ENCODE data around the gene KSR1. TPM values are rescaled to one million over a fixed set of nuclear protein-coding genes. Genes with fewer than 3 reads are reported as not detected.

The KSR1 gene
- total and polyA plus RNA-seq, 2 experiments from 2014 or later, result 7.8 to 53.2 TPM

DNA sequence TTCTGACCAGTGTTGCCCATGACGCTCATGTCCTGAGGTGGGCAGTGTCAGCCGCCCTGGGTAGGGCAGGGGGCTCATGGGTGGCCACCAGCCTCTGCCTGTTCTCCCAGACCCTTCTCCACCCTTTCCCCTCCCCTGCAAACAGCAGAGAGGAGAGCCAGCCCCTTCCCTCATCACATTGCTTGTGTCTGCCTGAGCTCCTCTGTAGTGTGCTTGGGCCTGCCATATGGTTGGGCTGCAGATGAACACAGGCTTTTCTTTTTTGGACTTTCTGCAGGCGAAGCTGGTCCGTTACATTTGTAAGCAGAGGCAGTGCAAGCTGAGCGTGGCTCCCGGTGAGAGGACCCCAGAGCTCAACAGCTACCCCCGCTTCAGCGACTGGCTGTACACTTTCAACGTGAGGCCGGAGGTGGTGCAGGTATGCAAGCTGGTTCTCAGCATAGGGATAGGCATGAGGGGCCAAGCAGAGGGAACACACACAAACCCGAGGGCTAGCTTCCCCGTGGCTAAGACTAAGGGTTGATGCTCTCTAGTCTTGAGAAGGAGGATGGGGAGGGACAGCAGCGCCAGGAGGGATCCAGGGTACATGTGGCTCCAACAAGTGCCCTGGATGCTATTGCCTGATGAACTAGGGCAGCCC is 94.2 kb downstream of the KSR1 start:
- H3K27me3 ChIP-seq (ENCODE audit: insufficient read depth), result no peaks in the 10 kb centered on the region
- no peaks in the 10 kb centered on the region for H3K36me3 ChIP-seq (ENCODE audit: insufficient read depth)
- Mint-ChIP-seq H3K36me3 (ENCODE audit: low read depth) (peaks cover 31% of the 10 kb centered on the region), H3K4me3 (no peak overlapping the region), H3K9me3 (peaks cover 4% of the 10 kb centered on the region; the same call in 2 of the 3 replicates), H3K27ac (no peak overlapping the region), H3K27me3 (ENCODE audit: insufficient read depth, low read depth, poor library complexity) (peaks cover 5% of the 10 kb centered on the region), H3K4me1 (peaks cover 28% of the 10 kb centered on the region)
- no peak for DNase-seq (ENCODE audit: low spot score)
- peaks cover 3% of the 10 kb centered on the region; the same call in 1 of the 2 replicates for H3K9me2 ChIP-seq (ENCODE audit: insufficient read depth)
- TF ChIP-seq CREB1 (CRISPR knock-in tag; IDR thresholded peaks at IDR 0.05; ENCODE audit: low read depth) (no peak), REST (IDR thresholded peaks at IDR 0.05; ENCODE audit: unreplicated experiment) (no peak), POLR2AphosphoS5 (IDR thresholded peaks at IDR 0.05; ENCODE audit: low read depth) (no peak), ZNF114 (CRISPR knock-in tag; IDR thresholded peaks at IDR 0.05) (no peak), EZH2phosphoT487 (IDR thresholded peaks at IDR 0.05; ENCODE audit: unreplicated experiment) (no peak)
- TF ChIP-seq, protein P1, sequence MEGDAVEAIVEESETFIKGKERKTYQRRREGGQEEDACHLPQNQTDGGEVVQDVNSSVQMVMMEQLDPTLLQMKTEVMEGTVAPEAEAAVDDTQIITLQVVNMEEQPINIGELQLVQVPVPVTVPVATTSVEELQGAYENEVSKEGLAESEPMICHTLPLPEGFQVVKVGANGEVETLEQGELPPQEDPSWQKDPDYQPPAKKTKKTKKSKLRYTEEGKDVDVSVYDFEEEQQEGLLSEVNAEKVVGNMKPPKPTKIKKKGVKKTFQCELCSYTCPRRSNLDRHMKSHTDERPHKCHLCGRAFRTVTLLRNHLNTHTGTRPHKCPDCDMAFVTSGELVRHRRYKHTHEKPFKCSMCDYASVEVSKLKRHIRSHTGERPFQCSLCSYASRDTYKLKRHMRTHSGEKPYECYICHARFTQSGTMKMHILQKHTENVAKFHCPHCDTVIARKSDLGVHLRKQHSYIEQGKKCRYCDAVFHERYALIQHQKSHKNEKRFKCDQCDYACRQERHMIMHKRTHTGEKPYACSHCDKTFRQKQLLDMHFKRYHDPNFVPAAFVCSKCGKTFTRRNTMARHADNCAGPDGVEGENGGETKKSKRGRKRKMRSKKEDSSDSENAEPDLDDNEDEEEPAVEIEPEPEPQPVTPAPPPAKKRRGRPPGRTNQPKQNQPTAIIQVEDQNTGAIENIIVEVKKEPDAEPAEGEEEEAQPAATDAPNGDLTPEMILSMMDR (conservative IDR thresholded peaks at IDR 0.05; ENCODE audit: low read depth in 2 of 2), result no peak
- TF ChIP-seq, protein P2, sequence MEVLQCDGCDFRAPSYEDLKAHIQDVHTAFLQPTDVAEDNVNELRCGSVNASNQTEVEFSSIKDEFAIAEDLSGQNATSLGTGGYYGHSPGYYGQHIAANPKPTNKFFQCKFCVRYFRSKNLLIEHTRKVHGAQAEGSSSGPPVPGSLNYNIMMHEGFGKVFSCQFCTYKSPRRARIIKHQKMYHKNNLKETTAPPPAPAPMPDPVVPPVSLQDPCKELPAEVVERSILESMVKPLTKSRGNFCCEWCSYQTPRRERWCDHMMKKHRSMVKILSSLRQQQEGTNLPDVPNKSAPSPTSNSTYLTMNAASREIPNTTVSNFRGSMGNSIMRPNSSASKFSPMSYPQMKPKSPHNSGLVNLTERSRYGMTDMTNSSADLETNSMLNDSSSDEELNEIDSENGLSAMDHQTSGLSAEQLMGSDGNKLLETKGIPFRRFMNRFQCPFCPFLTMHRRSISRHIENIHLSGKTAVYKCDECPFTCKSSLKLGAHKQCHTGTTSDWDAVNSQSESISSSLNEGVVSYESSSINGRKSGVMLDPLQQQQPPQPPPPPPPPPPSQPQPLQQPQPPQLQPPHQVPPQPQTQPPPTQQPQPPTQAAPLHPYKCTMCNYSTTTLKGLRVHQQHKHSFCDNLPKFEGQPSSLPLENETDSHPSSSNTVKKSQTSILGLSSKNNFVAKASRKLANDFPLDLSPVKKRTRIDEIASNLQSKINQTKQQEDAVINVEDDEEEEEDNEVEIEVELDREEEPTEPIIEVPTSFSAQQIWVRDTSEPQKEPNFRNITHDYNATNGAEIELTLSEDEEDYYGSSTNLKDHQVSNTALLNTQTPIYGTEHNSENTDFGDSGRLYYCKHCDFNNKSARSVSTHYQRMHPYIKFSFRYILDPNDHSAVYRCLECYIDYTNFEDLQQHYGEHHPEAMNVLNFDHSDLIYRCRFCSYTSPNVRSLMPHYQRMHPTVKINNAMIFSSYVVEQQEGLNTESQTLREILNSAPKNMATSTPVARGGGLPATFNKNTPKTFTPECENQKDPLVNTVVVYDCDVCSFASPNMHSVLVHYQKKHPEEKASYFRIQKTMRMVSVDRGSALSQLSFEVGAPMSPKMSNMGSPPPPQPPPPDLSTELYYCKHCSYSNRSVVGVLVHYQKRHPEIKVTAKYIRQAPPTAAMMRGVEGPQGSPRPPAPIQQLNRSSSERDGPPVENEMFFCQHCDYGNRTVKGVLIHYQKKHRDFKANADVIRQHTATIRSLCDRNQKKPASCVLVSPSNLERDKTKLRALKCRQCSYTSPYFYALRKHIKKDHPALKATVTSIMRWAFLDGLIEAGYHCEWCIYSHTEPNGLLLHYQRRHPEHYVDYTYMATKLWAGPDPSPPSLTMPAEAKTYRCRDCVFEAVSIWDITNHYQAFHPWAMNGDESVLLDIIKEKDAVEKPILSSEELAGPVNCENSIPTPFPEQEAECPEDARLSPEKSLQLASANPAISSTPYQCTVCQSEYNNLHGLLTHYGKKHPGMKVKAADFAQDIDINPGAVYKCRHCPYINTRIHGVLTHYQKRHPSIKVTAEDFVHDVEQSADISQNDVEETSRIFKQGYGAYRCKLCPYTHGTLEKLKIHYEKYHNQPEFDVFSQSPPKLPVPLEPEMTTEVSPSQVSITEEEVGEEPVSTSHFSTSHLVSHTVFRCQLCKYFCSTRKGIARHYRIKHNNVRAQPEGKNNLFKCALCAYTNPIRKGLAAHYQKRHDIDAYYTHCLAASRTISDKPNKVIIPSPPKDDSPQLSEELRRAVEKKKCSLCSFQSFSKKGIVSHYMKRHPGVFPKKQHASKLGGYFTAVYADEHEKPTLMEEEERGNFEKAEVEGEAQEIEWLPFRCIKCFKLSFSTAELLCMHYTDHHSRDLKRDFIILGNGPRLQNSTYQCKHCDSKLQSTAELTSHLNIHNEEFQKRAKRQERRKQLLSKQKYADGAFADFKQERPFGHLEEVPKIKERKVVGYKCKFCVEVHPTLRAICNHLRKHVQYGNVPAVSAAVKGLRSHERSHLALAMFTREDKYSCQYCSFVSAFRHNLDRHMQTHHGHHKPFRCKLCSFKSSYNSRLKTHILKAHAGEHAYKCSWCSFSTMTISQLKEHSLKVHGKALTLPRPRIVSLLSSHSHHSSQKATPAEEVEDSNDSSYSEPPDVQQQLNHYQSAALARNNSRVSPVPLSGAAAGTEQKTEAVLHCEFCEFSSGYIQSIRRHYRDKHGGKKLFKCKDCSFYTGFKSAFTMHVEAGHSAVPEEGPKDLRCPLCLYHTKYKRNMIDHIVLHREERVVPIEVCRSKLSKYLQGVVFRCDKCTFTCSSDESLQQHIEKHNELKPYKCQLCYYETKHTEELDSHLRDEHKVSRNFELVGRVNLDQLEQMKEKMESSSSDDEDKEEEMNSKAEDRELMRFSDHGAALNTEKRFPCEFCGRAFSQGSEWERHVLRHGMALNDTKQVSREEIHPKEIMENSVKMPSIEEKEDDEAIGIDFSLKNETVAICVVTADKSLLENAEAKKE (CRISPR knock-in tag; IDR thresholded peaks at IDR 0.05), result no peak
- H3K4me1 ChIP-seq (ENCODE audit: insufficient read depth), result no peaks in the 10 kb centered on the region; the same call in 1 of the 2 replicates
- peaks cover 36% of the 10 kb centered on the region for H3K79me2 ChIP-seq (replicated peaks; ENCODE audit: insufficient read depth)
- no peak overlapping the region for H3K4me3 ChIP-seq
- ATAC-seq, result no peak
- H3K4me2 ChIP-seq, result no peak overlapping the region
- no peak overlapping the region for H3K27ac ChIP-seq (ENCODE audit: low read depth)
- H2AFZ ChIP-seq, result no peak overlapping the region
- H3F3A ChIP-seq (replicated peaks; ENCODE audit: low read depth), result no peaks in the 10 kb centered on the region
- peaks cover 6% of the 10 kb centered on the region for H4K20me1 ChIP-seq (replicated peaks; ENCODE audit: insufficient read depth)
